Neural cell (in vitro differentiated cells): ENCODE measurements around the gene MXD4. TPM values are rescaled to one million over a fixed set of nuclear protein-coding genes. Genes with fewer than 3 reads are reported as not detected.

Experiments used
- H2AFZ ChIP-seq: fragments of 200-600, 300-800 bp; sonication (generic), shearing (Covaris generic); 2 replicates; pipeline ENCODE4 v1.6.0; 2014; ENCODE audit warnings: low read depth, mild to moderate bottlenecking, antibody characterized with exemption, low read length, moderate library complexity
- H3F3A ChIP-seq: fragments of 200-600 bp; shearing (Covaris generic); 2 replicates; pipeline ENCODE4 v1.6.1; 2016; ENCODE audit warnings: mild to moderate bottlenecking, moderate library complexity, mixed read lengths, antibody characterized with exemption, low read length; ENCODE audit not compliant: insufficient read depth, poor library complexity, severe bottlenecking
- H3K27ac ChIP-seq: fragments of 200-600, 300-800 bp; sonication (generic), shearing (Covaris generic); 2 replicates; pipeline ENCODE4 v1.5.1; 2014; ENCODE audit warnings: mild to moderate bottlenecking, low read length, moderate library complexity
- H3K27me3 ChIP-seq: fragments of 300-800, 200-600 bp; sonication (generic), shearing (Covaris generic); 2 replicates; pipeline ENCODE4 v1.6.0; 2014; ENCODE audit warnings: mild to moderate bottlenecking, low read depth, low read length, moderate library complexity; ENCODE audit not compliant: insufficient read depth
- H3K36me3 ChIP-seq: fragments of 300-800, 200-600 bp; sonication (generic), shearing (Covaris generic); 2 replicates; pipeline ENCODE4 v1.5.1; 2014; ENCODE audit warnings: mild to moderate bottlenecking, antibody characterized with exemption, low read length, moderate library complexity; ENCODE audit not compliant: insufficient read depth
- H3K4me2 ChIP-seq: fragments of 300-800, 200-600 bp; sonication (generic), shearing (Covaris generic); 2 replicates; pipeline ENCODE4 v1.6.0; 2014; ENCODE audit warnings: mild to moderate bottlenecking, low read length
- H3K4me3 ChIP-seq: fragments of 300-800, 200-600 bp; sonication (generic), shearing (Covaris generic); 2 replicates; pipeline ENCODE4 v1.5.1; 2014; ENCODE audit warnings: mild to moderate bottlenecking, low read length, moderate library complexity
- H3K79me2 ChIP-seq: fragments of 200-600 bp; shearing (Covaris generic); replicated peaks from 2 replicates; pipeline ENCODE4 v1.6.0; 2014; ENCODE audit warnings: mild to moderate bottlenecking, low read length, moderate library complexity; ENCODE audit not compliant: insufficient read depth
- H3K9ac ChIP-seq: fragments of 300-800, 200-600 bp; sonication (generic), shearing (Covaris generic); 2 replicates; pipeline ENCODE4 v1.6.1; 2016; ENCODE audit warnings: mild to moderate bottlenecking, low read length, mixed read lengths
- H3K9me2 ChIP-seq: fragments of 200-600 bp; shearing (Covaris generic); 2 replicates; pipeline ENCODE4 v1.6.1; 2016; ENCODE audit warnings: mild to moderate bottlenecking, low read length, mixed read lengths; ENCODE audit not compliant: insufficient read depth
- H3K9me3 ChIP-seq: fragments of 200-600, 300-800 bp; sonication (generic), shearing (Covaris generic); 2 replicates; pipeline ENCODE4 v1.6.1; 2016; ENCODE audit warnings: mild to moderate bottlenecking, mixed run types, low read length, moderate library complexity, mixed read lengths
- H4K20me1 ChIP-seq: fragments of 200-600 bp; shearing (Covaris generic); 2 replicates; pipeline ENCODE4 v1.6.1; 2016; ENCODE audit warnings: mild to moderate bottlenecking, mixed run types; ENCODE audit not compliant: insufficient read depth
- EP300 ChIP-seq: fragments of 450-650 bp; conservative IDR thresholded peaks from 2 replicates; pipeline ENCODE4 v1.6.1; 2014; ENCODE audit warnings: antibody characterized with exemption, mild to moderate bottlenecking, moderate library complexity; ENCODE audit not compliant: poor library complexity, severe bottlenecking
- EZH2 ChIP-seq: fragments of 200-600, 300-800 bp; shearing (Covaris generic), sonication (generic); IDR thresholded peaks from 2 replicates; pipeline ENCODE4 v1.6.1; 2014; ENCODE audit warnings: antibody characterized with exemption, low read length, borderline replicate concordance, mild to moderate bottlenecking; ENCODE audit not compliant: insufficient read depth, poor library complexity, severe bottlenecking
- MXI1 ChIP-seq: fragments of 450-650 bp; conservative IDR thresholded peaks from 2 replicates; pipeline ENCODE4 v1.6.1; 2014; ENCODE audit warnings: antibody characterized with exemption, mild to moderate bottlenecking; ENCODE audit not compliant: poor library complexity, severe bottlenecking
- POLR2AphosphoS5 ChIP-seq: IDR thresholded peaks from 2 replicates; pipeline ENCODE4 v1.6.1; 2012
- RAD21 ChIP-seq: fragments of 450-650 bp; conservative IDR thresholded peaks from 2 replicates; pipeline ENCODE4 v1.6.1; 2014; ENCODE audit warnings: antibody characterized with exemption, mild to moderate bottlenecking, moderate library complexity
- SMC3 ChIP-seq: fragments of 450-650 bp; conservative IDR thresholded peaks from 2 replicates; pipeline ENCODE4 v1.6.1; 2014; ENCODE audit warnings: antibody characterized with exemption, mild to moderate bottlenecking, moderate library complexity; ENCODE audit not compliant: poor library complexity
- TAF1 ChIP-seq: IDR thresholded peaks from 2 replicates; pipeline ENCODE4 v1.6.1; 2012; ENCODE audit warnings: low read depth
- polyA plus RNA-seq: library from polyadenylated mRNA; depleted of rRNA; stranded (reverse); fragments of >200 nt; gene quantifications from 2 replicates; pipeline ENCODE4 v1.2.3, GENCODE V29; 2014
- TF ChIP-seq, protein P1 (sequence below): fragments of 450-650 bp; IDR thresholded peaks from 2 replicates; pipeline ENCODE4 v1.5.1; 2014; ENCODE audit warnings: antibody characterized with exemption, mild to moderate bottlenecking, moderate library complexity; ENCODE audit not compliant: poor library complexity, severe bottlenecking
- TF ChIP-seq, protein P2 (sequence below): IDR thresholded peaks from 2 replicates; pipeline ENCODE4 v1.6.1; 2012; ENCODE audit warnings: borderline replicate concordance

MXD4 gene
- polyA plus RNA-seq, 1 donor from 2014 or later: 58.4 TPM

- no peak for TF ChIP-seq RAD21
- no peak for TF ChIP-seq SMC3
- no peak for TF ChIP-seq EP300
- TF ChIP-seq POLR2AphosphoS5: no peak
- no peak for TF ChIP-seq MXI1
- TF ChIP-seq, protein P1, sequence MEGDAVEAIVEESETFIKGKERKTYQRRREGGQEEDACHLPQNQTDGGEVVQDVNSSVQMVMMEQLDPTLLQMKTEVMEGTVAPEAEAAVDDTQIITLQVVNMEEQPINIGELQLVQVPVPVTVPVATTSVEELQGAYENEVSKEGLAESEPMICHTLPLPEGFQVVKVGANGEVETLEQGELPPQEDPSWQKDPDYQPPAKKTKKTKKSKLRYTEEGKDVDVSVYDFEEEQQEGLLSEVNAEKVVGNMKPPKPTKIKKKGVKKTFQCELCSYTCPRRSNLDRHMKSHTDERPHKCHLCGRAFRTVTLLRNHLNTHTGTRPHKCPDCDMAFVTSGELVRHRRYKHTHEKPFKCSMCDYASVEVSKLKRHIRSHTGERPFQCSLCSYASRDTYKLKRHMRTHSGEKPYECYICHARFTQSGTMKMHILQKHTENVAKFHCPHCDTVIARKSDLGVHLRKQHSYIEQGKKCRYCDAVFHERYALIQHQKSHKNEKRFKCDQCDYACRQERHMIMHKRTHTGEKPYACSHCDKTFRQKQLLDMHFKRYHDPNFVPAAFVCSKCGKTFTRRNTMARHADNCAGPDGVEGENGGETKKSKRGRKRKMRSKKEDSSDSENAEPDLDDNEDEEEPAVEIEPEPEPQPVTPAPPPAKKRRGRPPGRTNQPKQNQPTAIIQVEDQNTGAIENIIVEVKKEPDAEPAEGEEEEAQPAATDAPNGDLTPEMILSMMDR: no peak
- TF ChIP-seq, protein P2, sequence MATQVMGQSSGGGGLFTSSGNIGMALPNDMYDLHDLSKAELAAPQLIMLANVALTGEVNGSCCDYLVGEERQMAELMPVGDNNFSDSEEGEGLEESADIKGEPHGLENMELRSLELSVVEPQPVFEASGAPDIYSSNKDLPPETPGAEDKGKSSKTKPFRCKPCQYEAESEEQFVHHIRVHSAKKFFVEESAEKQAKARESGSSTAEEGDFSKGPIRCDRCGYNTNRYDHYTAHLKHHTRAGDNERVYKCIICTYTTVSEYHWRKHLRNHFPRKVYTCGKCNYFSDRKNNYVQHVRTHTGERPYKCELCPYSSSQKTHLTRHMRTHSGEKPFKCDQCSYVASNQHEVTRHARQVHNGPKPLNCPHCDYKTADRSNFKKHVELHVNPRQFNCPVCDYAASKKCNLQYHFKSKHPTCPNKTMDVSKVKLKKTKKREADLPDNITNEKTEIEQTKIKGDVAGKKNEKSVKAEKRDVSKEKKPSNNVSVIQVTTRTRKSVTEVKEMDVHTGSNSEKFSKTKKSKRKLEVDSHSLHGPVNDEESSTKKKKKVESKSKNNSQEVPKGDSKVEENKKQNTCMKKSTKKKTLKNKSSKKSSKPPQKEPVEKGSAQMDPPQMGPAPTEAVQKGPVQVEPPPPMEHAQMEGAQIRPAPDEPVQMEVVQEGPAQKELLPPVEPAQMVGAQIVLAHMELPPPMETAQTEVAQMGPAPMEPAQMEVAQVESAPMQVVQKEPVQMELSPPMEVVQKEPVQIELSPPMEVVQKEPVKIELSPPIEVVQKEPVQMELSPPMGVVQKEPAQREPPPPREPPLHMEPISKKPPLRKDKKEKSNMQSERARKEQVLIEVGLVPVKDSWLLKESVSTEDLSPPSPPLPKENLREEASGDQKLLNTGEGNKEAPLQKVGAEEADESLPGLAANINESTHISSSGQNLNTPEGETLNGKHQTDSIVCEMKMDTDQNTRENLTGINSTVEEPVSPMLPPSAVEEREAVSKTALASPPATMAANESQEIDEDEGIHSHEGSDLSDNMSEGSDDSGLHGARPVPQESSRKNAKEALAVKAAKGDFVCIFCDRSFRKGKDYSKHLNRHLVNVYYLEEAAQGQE: no peak
- no peak for TF ChIP-seq EZH2
- TF ChIP-seq TAF1: no peak
- Histone ChIP-seq H3K79me2 (no peaks in the 10 kb centered on the region), H3K9me2 (no peaks in the 10 kb centered on the region), H3F3A (no peaks in the 10 kb centered on the region), H3K9ac (no peak overlapping the region), H3K4me3 (no peak overlapping the region), H3K4me2 (no peak overlapping the region), H3K9me3 (no peaks in the 10 kb centered on the region), H3K27me3 (no peaks in the 10 kb centered on the region), H3K36me3 (no peaks in the 10 kb centered on the region), H2AFZ (no peak overlapping the region), H3K27ac (no peak overlapping the region), H4K20me1 (no peaks in the 10 kb centered on the region)
These were observed 21.3 kb upstream of the MXD4 start for GRCh38 chr4:2283199-2283711.

GRCh38 chr4:2281575-2282343 lies 19.9 kb upstream of the MXD4 start:
- Histone ChIP-seq H3F3A (no peaks in the 10 kb centered on the region), H3K36me3 (no peaks in the 10 kb centered on the region), H3K9ac (no peak overlapping the region), H3K9me2 (no peaks in the 10 kb centered on the region), H3K9me3 (no peaks in the 10 kb centered on the region), H3K79me2 (no peaks in the 10 kb centered on the region), H4K20me1 (no peaks in the 10 kb centered on the region), H3K27ac (no peak overlapping the region), H3K4me3 (no peak overlapping the region), H2AFZ (no peak overlapping the region), H3K27me3 (no peaks in the 10 kb centered on the region), H3K4me2 (no peak overlapping the region)
- TF ChIP-seq MXI1: no peak
- TF ChIP-seq TAF1: no peak
- TF ChIP-seq SMC3: no peak
- TF ChIP-seq, protein P1: no peak
- no peak for TF ChIP-seq EP300
- TF ChIP-seq EZH2: no peak
- TF ChIP-seq RAD21: no peak
- TF ChIP-seq, protein P2: no peak
- TF ChIP-seq POLR2AphosphoS5: no peak
